ENCODE results near the gene ICOSLG.
"Not testable (repeated sequence)": the region's sequence is repeated elsewhere in the genome, so short reads cannot be mapped to it uniquely, and the experiment has no call there.

ICOSLG gene

GRCh38 chr21:44258056-44258725 lies 17.4 kb upstream of the ICOSLG start:
- TF ChIP-seq, protein P1, sequence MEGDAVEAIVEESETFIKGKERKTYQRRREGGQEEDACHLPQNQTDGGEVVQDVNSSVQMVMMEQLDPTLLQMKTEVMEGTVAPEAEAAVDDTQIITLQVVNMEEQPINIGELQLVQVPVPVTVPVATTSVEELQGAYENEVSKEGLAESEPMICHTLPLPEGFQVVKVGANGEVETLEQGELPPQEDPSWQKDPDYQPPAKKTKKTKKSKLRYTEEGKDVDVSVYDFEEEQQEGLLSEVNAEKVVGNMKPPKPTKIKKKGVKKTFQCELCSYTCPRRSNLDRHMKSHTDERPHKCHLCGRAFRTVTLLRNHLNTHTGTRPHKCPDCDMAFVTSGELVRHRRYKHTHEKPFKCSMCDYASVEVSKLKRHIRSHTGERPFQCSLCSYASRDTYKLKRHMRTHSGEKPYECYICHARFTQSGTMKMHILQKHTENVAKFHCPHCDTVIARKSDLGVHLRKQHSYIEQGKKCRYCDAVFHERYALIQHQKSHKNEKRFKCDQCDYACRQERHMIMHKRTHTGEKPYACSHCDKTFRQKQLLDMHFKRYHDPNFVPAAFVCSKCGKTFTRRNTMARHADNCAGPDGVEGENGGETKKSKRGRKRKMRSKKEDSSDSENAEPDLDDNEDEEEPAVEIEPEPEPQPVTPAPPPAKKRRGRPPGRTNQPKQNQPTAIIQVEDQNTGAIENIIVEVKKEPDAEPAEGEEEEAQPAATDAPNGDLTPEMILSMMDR (IDR thresholded peaks at IDR 0.05; ENCODE audit: control insufficient read depth, insufficient read depth, low read depth, low read length, missing control alignments) = no peak
- no peak for DNase-seq (ENCODE audit: low read depth)
- no peak overlapping the region for H3K4me3 ChIP-seq (ENCODE audit: control insufficient read depth, low read depth, low read length)

- DNase-seq (ENCODE audit: low read depth) = no peak
- H3K4me3 ChIP-seq (ENCODE audit: control insufficient read depth, low read depth, low read length) = no peak overlapping the region
- TF ChIP-seq, protein P1 (IDR thresholded peaks at IDR 0.05; ENCODE audit: control insufficient read depth, insufficient read depth, low read depth, low read length, missing control alignments) = no peak
These were observed 14.8 kb upstream of the ICOSLG start for GRCh38 chr21:44255511-44255981.

- H3K4me3 ChIP-seq (ENCODE audit: control insufficient read depth, low read depth, low read length) = no peak overlapping the region
- no peak for DNase-seq (ENCODE audit: low read depth)
- TF ChIP-seq, protein P1 (IDR thresholded peaks at IDR 0.05; ENCODE audit: control insufficient read depth, insufficient read depth, low read depth, low read length, missing control alignments) = no peak
These were observed 13.3 kb upstream of the ICOSLG start for GRCh38 chr21:44253832-44254710.

- DNase-seq (ENCODE audit: low read depth); H3K4me3 ChIP-seq (ENCODE audit: control insufficient read depth, low read depth, low read length): not testable (repeated sequence)
These were observed 8.7 kb upstream of the ICOSLG start for GRCh38 chr21:44249204-44250037.

GRCh38 chr21:44247904-44248303 lies 7.2 kb upstream of the ICOSLG start:
- not testable (repeated sequence) for DNase-seq (ENCODE audit: low read depth); H3K4me3 ChIP-seq (ENCODE audit: control insufficient read depth, low read depth, low read length)

DNA sequence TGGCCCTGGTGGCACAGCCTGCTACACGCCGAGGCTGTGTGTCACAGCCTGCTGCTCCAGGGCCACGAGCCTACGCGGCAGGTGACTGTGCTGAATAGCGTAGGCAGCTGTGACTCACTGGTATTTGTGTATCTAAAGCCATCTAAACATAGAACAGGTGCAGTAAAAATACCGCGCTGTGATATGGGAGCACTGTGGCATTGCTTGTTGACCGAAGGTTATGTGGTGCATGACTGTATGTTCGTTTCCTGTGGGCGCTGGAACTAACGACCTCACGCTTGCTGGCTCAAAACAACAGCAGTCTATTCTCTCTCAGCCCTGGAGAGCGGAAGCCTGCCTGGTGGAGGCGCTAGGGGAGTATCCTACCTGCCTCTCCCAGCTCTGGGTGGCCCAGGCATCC lies 3.2 kb upstream of the ICOSLG start:
- DNase-seq (ENCODE audit: low read depth); H3K4me3 ChIP-seq (ENCODE audit: control insufficient read depth, low read depth, low read length): not testable (repeated sequence)

DNA sequence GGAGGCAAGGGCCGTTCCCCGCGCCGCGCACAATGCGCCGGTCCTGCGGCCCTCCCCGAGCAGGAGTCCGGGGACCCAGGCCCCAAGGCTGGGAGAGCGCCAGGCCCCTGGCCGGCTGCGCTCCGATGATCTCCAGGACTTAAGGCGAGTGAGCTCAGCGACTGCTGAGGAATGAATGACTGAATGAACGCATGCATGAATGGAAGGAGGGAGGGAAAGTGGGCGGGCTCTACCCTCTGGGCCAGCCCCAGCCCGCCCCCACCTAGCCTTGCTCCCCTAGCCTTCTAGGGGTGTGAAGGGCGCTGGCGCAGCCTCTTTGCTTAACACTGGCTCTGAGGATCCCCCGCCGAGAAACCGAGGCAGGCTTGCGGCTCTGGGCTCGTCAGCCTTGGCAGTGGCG lies 538 bp upstream of the ICOSLG start:
- not testable (repeated sequence) for H3K4me3 ChIP-seq (ENCODE audit: control insufficient read depth, low read depth, low read length); DNase-seq (ENCODE audit: low read depth)

DNA sequence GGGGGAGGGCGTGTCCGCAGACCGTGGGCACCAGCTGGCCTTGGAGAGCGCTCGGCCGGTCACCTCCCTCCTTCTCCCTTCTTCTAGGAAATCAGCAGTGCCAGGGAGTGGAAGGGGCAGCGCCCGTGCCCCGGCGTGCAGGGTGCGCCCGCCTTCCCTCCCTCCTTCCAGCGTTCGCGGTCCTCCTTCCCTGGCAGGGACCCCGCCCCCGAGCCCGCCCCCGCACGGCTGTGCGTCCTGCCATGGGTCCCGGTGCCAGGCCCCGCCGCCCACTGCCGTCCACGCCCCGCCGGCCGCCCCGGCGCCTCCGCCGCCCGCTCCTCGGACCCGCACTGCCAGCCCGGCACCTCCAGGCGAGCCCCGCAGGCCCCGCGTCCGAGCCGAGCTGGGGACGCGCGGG lies 390 bp downstream of the ICOSLG start:
- not testable (repeated sequence) for H3K4me3 ChIP-seq (ENCODE audit: control insufficient read depth, low read depth, low read length); DNase-seq (ENCODE audit: low read depth)

DNA sequence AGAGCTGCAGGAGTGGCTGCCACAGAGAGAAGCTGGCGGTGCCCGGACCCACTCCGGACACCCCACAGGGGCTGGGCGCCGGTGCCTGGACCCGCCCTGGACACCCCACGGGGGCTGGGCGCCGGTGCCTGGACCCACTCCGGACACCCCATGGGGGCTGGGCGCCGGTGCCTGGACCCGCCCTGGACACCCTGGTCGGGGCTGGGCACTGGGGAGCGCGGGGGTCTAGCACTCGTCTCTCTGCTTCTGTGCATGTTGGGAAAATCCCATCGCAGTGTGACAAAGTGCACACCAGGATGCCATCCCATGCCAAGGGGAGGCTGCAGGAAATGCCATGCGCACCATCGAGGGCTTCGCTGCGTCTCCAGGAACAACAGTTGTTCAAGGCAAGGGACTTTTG lies 11.2 kb downstream of the ICOSLG start:
- H3K4me3 ChIP-seq (ENCODE audit: control insufficient read depth, low read depth, low read length); DNase-seq (ENCODE audit: low read depth): not testable (repeated sequence)

GRCh38 chr21:44228109-44228508 lies 12.6 kb downstream of the ICOSLG start:
- not testable (repeated sequence) for H3K4me3 ChIP-seq (ENCODE audit: control insufficient read depth, low read depth, low read length); DNase-seq (ENCODE audit: low read depth)

DNA sequence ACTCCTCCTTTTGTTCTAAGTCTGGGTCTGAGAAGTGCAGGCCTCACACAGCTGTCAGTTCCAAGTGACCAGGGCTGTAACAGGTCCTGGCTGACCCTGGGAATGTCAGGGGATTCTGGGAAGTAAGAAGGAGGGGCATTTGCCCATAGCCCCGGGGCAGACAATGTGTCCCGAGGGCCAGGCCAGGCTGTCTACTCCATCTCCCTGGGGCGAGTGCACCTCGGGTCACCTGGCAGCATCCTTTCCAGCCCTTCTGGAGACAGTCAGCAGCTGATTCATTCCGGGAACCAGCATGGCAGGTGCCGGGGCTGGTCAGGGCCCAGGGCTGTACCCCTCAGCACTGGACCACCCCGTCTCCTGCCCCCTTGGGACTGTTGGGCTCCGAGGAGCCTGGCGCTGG lies 13.1 kb downstream of the ICOSLG start:
- not testable (repeated sequence) for DNase-seq (ENCODE audit: low read depth)

DNA sequence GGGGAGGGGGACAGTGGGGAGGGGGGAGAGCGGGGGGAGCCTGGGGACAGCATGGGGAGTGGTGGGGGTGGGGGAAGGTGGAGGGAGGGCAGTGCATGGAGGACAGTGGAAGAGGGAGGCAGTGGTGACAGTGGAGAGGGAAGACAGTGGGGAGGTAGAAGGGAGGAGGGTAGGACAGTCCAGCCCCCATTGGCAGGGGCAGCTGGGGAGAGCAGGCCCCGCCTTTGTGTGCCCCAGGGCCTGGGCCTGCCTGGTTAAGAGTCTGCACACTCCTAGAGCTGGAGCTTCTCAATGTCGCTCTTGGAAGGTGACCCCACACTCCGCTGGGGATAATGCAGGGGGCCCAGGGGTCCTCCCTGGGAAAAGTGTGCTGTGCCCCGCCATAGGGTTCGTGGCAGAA lies 15.1 kb downstream of the ICOSLG start:
- DNase-seq (ENCODE audit: low read depth) = not testable (repeated sequence)

More for the DNA sequence above, 13.1 kb downstream of the ICOSLG start:
- H3K4me3 ChIP-seq (ENCODE audit: control insufficient read depth, low read depth, low read length) = not testable (repeated sequence)

DNA sequence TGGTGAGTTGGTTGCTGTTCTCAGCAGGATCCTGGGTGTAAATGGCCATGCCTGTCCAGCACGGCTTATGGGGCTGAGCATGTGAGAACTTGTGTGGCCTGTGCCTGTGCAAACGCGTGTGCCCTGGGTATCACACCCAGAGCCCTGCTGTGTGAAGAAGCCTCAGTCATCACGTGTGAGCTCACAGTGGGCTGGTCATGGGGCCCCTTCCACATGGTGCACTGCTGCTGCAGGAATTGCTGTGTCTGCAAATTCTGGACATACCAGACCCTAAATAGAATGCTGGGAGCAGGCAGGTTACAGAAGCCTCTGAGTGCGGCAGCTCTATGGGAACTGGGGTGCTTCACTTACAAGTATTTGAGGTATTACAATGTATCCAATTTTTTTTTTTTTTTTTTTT lies 17.4 kb downstream of the ICOSLG start:
- not testable (repeated sequence) for H3K4me3 ChIP-seq (ENCODE audit: control insufficient read depth, low read depth, low read length); DNase-seq (ENCODE audit: low read depth)

More for the DNA sequence above, 15.1 kb downstream of the ICOSLG start:
- not testable (repeated sequence) for H3K4me3 ChIP-seq (ENCODE audit: control insufficient read depth, low read depth, low read length)

- DNase-seq (ENCODE audit: low read depth); H3K4me3 ChIP-seq (ENCODE audit: control insufficient read depth, low read depth, low read length): not testable (repeated sequence)
These were observed 20.1 kb downstream of the ICOSLG start for GRCh38 chr21:44220674-44221073.
